ENCODE results near the gene FHL2.
A peak's percentile ranks its signal among the peaks of the same experiment; 100 is the strongest.

FHL2 gene

DNA sequence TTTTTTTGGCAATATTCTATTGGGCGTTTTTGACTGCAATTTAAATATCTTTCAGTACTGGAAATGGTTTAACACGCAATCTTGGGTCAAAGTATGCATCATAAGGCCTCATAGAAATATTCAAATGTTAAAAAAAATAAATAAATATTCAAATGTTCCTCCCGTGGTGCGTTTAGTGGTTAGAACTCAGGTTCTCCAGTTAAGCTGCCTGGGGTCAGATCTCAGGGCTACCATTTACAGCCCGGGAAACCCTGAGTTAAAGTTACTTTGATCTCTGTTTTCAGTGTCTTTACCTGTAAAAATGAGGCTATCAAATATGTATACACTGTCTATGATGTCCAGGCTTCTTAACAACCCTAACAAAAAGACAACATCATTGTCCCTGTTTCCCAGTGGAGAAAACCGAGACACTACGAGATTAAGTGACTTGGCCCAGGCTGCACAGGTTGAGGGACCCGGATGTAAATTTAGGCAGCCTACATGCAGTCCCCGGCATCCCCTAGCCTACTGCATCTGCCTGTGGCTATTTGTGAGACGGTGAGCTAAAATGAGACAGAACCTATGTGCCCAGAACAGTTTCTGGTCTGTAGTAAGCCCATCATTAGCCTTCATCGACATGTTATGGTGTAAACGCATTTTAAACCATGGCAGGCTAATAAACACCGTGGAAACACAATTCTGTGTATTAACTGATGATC, 1.7 kb downstream of the FHL2 start:
- no peak for DNase-seq (ENCODE audit: low read depth)

DNA sequence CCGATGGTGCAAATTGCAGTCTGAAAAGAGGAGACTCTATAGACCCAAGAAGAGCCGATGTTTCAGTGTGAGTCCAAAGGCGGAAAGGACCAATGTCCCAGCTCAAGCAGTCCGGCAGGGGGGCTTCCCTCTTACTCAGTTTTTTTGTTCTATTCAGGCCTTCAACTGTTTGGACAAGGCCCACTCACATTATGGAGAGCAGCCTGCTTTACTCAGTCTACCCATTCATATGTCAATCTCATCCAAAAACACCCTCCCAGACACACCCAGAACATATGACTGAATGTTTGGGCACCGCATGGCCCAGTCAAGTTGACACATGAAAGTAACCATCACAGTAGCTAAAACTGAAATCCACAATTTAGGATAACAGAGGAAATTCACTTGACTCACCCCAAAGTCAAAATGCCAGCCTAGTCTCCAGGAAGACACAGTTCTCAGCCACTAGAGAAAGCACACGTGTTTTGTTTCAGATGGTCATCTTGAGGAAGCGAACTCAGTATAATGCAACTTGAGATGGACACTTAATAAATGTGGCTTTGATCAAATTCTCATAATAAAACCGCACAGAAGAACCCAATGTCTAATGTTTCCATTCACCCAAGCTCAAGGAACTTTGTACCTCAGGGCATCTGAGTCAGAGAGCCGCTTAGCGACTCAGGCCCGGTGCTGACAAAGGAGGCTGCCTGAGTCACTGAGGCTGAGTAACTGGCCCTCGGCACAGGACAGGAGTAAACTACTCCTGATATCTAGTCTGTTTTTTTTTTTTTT, 2.4 kb downstream of the FHL2 start:
- DNase-seq (ENCODE audit: low read depth): peak; percentile 96

DNA sequence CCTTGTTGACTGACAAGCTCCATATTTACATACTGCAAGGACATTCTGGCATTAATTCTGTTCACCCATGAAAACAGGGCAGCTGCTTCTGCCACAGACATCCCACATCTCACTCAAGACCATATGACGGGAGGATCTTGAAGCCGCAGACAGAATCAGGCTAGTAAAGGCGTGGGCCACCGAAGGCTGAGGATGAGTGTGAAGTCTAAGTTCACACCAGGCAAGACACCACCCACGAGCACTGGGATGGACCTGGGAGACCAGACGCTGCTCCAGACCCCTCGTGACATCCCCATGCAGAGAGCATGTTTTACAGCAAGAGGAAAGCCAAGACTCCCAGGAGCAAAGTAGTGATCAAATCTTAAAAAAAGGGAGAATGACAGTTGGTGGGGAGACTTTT, 3.2 kb downstream of the FHL2 start:
- DNase-seq (ENCODE audit: low read depth): no peak

DNA sequence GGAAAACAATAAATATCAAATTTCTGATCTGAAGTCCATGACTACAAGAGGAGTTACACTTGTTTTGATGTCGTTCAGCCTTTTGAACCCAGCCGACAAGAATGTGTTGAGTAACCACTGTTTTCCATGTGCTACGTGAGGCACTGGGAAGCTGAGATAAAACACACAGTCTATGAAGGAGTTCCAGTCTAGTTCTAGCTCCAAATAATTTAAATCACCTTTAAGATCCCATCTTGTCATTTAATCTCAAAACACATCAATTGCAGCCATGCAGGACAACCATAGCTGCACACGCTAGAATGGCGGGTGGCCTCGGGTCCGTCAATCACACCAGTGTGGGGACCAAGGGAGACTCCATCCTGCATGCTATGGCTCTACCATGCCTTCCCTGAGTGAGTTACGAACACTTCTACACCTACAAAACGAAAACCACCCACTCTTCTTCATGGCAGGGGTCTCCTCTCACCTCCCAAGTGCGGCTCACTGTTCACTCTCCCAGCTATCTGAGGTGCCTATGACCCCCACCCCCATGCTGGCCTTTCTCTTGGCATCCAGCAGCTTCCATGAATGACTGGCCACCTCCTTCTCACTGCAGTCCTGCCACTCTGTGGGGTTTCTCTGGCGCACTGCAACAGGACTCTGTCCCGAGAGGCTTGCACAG, 3.8 kb downstream of the FHL2 start:
- no peak for DNase-seq (ENCODE audit: low read depth)

DNA sequence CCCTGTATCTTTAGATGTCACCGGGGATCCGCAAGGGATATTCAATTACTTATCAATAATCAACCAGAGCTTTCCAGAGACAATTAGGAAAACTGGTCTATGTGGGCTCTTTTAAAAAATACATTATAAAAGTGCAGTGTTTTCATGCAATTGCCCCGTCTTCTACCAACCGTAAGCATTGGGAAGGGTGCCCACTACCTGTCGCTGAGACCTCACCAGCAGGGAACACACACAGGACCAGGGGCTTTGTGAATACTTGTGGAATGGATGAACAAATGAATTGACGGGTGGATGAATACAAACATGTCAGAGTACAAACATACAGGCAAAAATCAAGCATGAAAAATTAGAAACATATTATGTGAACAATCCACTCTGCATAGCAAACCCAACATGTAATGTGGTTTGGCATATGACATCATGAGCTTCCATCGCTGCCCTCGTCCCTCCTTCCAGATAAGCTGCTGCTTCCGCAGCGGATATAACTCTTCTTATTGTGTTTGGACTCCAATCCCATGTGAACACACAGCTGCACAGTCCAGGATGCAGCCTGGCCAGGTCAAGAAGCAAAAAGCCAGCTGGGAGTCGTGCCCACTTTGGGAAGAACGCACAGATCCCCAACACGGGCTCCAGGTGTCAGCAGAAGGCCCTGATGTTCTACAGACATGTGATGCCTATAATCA, 5.3 kb downstream of the FHL2 start:
- no peak for DNase-seq (ENCODE audit: low read depth)

DNA sequence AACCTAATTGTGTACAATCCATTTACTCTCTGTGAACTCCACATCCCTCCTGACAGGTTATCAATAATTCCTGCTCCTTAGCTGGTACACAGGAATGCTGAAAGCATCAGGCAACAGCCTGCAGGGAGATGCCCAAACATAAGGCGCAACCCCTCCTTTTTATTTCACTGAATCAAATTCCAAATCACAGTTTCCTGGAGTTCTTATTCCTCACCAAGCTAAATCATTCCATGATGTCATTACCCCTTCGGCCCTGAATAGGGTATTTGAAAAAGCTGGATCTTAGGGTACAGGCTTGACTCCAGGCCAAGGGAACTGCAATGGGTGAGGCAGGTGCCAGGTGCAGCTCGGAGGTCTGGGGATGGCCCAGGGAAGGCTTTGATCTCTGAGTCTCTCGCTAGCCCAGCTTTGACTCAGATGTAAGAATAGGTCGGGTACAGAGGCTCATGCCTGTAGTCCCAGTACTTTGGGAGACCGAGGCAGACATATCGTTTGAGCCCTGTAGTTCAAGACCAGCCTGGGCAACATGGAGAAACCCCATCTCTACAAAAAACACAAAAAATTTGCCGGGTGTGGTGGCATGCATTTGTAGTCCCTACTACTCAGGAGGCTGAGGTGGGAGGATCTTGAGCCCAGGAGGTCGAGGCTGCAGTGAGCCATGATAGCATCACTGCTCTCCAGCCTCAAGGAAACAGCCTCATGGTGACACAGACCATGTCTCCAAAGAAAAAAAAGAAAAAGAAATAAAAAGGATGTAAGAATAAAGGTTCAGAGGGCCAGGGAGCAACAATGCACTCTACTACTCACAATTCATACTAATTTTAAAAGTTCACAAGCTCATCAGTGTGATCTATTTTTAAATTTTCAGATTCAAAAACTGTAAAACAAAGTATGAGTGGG, 6.8 kb downstream of the FHL2 start:
- DNase-seq (ENCODE audit: low read depth): no peak

DNA sequence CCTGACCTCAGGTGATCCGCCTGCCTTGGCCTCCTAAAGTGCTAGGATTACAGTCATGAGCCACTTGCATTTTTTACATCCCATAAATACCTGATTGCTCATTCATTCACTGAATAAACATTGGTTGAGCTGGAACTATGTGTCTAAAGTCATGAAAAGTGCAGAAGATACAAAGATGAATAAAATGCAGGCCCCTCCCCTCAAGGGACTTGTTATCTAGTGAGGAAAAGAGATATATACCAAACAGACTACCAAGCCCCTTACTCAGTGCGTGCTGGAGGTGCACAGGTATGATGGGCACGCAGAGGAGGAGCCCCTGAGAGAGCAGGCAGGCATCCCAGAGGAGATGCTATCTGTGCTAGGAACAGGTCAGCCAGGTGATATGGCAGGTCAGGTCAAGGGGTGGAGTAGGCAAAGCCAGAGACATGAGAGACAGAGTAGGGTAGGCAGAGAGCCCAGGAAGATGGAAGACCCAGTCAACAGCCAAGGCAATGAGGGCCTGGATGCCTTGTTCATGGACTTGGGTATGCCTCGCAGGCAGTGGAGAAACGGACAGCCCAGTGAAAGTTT, 7.7 kb downstream of the FHL2 start:
- DNase-seq (ENCODE audit: low read depth): peak; percentile 47

DNA sequence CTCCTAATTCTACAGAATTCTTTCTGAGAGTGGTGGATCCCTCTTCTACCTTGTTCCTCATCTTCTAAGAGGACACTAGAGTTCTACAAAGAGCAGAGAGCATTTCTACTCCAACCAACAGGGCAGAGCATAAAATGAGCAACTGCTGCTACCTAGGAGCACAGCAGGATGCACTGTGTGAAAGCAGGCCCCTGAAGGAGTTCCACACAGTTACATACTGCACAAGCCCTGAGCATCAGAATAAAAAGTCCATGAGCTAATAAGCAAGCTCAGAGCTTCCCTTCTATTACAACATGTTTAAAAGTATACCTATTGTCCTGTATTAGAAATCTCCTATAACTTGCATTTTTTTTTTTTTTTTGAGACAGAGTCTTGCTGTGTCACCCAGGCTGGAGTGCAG, 8.4 kb downstream of the FHL2 start:
- DNase-seq (ENCODE audit: low read depth): no peak

DNA sequence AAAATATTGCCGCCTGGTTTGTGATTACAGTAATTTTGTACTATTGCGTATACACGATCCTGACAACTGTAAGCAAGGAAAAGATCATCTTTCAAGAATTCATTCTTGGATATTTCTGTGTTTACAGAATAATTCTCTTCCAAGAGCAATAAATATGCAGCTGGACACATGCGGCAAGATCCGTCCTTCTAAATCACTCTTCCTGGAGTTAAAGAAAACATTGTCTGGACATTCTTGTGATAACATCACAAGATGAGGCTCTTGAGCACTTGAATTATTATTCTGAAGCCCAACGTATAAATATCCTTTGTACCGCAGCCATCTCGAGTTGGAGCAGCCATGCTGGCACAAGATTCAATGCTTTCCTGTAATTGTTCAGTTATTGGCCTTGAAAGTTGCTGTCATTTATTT, 9.9 kb downstream of the FHL2 start:
- DNase-seq (ENCODE audit: low read depth): no peak

DNA sequence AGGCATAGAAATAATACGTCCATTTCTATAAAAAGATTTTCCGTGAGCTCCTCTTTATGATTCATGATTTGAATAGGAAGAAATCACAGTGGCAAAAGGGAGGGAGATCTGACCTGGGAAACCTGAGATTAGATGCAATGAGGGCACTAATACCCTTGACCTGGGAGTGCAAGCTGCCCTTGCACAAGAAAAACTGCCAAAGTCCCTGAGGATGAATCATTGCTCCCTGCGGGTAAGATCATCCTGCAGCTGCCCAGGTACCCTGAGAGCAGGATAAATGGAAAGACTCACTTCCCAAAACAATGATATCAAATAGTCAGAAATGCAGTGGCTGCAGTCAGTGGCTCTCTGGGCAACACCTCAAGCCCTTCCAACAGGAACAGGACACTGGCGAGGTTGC, 11.6 kb downstream of the FHL2 start:
- no peak for DNase-seq (ENCODE audit: low read depth)

DNA sequence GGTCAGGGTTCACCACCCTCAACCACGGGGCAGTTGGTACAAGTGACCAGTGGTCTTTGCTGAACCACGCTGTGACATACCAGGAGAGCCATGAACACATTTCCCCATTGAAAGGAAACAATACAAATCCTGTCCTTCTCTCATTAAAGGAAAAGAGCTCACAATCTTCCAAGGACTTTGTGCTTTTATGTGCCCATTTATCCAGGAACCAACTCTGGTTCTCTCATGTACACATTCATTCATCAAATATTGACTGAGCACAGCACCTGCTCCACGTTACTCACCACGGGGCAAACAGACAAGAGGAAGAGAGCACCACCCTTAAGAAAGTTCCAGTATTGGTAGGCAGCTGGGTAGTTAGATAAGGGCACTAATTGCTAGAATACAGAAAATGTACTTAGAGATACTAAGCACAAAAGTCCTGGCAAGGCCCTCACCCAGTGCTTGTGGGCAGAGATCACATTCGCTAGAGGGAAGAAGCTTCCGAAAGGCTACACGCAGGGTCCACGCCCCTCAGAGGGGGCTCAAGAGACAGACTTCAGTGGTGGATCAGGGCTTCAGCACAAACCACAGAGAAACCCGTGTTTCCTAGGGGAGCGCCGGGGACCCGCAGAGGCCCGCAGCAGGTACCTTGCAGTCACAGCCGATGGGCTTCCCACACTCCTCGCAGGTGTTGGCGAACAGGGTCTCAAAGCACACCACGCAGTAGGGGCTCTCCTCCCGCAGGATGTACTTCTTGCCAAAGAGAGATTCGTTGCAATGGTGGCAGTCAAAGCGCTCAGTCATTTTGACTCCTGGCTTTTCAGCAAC, 12.9 kb downstream of the FHL2 start:
- DNase-seq (ENCODE audit: low read depth): no peak

DNA sequence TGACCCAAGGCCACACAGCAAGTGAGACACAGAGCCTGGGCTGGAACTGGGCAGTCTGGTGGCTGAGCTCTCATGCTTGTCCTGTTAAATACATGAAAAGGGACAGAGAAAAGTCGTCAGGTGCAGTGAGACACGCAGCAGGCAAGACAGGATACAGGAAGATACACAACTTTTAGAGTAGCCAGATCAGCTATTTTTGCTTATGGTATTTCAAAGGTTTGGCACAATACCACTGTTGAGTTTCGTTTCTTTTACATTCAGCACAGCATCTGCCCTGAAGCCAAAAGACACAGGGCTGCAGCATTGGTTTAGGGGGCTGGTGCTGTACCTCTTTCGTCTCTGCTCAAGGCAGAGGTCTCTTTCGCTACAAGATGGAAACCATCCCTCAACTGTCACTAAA, 14.0 kb downstream of the FHL2 start:
- DNase-seq (ENCODE audit: low read depth): no peak

DNA sequence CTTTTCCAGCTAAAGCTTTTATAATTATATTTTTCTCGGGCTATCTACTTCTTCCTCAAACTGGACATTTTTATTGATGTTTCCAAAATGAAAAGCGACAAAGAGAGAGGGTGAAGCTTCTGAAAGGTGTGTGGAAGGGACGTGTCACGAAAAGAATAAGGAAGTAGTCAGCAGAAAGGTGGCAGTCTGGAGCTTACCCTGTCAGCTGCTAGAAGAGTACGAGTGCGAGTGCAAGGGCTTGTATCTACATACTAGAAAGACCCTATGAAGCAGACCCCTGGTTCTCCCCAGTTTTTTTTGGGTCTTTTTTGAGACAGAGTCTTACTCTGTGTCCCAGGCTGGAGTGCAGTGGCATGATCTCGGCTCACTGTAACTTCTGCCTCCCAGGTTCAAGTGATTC, 14.6 kb downstream of the FHL2 start:
- no peak for DNase-seq (ENCODE audit: low read depth)

DNA sequence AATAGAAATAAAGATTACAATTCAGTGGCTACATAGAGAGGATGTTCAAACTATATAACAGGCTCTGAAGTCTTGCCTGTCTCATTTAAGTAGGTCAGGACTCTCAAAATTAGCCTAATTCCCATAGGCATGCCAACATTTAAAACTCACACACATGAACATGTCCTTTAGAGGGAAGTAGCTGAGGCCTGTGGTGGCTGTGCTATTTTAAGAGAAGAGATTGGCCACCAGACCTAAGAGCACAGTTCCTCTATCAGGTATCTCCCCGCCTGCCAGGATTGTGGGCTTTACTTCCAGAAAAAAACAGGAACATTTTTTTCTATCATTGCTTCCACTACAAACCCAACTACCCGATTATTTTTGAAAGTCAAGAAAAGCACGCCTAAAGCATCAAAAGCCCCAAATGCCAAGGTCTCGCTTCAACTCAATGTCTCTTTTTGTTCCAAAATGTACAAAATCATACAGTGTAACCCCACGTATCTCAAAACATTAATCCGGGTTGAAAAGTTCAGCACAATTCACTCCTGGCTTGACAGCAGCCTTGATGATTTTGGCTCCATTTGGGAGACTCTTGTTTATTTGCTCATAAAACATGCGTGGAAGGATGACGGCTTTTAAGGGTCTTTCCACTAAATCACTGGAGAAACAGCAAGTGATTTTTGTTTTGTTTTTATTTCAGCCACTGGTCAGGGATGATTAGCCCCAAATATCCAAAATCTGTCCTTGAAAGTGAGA, 15.3 kb downstream of the FHL2 start:
- DNase-seq (ENCODE audit: low read depth): no peak

DNA sequence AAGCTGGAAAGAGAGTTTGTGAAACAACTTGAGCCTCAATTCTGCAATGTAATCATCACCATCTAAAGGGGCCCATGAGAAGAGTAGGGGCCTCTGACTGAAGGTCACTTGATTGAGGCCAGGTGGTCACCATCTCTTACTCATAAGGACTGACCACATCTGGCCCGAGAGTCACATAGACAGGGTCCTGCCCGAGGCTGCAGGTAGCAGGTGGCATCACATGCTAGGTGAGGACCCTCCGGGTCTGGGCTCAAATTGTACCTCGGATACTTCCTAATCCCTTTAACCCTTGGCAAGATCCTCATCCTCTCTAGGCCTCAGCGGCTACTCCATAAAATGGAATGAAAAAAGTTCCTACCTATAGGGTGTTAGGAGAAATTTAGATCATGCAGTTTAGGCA, 16.7 kb downstream of the FHL2 start:
- no peak for DNase-seq (ENCODE audit: low read depth)

DNA sequence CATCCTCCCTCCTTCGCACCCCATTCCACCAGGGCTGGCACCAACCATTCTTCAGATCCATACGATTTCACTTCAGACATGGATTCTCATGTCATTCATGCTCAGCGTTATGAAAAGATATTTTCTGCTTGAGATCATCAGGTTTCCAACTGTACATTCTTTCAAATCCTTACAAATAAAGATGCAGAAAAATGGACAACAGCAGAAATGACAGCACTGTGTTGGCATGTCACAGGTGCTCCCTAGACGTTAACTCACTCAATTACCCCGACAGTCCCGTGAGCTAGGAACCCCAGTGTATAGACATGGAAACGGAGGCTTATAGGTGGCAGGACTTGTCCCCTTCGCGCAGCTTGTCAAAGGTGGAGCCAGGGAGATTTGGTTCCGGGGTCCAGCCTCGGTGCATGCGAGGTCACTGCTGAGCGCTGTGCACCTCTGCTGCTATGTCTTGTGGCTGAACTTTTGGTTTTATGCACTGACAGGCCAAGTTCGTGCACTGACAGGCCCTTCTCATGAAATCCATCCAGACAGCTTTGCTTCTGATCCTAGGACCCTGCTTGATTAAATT, 17.7 kb downstream of the FHL2 start:
- no peak for DNase-seq (ENCODE audit: low read depth)

DNA sequence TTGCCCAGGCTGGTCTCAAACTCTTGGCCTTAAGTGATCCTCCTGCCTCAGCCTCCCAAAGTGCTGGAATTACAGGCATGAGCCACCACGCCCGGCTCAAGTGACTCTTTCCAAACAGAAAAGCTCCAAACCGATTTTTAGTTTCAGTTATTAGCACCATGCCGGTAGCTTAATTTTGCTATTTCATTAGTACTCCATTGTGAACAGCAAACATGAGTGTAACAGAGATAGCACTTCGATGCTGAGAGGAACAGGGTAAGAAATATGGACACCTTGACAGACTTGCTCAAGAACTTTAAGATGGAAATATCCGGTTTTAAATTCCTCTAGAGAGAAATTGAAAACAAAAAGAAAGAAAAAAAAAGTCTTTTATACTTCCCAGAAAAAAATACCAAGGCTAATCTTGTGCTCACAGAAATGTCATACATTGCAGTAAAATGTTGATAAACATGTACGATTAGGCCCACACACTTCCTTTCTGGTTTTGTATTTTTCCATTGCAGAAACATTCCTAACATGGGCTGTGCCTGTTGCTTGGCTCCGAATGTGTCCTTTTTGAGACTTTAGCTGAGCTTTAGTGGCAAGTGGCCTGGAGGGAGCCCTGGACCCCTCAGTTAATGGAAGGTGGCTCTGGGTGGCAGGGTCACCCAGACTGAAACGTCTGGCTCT, 18.3 kb downstream of the FHL2 start:
- DNase-seq (ENCODE audit: low read depth): no peak

DNA sequence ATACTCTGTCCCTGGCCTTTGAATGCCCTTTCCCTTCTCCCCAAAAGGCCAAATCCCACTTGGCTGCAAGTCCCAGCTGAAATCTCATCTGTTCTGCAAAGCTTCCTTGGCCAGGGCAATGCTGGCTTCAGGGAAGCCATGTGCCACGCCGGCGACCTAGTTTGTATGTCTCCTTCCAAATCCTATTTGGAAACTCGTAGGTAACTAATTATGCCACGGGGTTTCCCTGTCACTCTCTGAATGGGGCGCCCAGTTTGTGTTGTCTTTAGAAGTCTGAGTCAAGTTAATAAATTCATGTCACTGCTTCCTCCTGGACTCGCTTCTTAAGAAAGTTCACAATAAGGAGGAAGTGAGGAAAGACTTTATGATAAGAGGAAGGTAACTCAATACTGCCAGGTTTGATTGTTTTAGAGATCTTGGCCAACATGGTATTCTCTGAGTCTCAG, 19.1 kb downstream of the FHL2 start:
- no peak for DNase-seq (ENCODE audit: low read depth)

DNA sequence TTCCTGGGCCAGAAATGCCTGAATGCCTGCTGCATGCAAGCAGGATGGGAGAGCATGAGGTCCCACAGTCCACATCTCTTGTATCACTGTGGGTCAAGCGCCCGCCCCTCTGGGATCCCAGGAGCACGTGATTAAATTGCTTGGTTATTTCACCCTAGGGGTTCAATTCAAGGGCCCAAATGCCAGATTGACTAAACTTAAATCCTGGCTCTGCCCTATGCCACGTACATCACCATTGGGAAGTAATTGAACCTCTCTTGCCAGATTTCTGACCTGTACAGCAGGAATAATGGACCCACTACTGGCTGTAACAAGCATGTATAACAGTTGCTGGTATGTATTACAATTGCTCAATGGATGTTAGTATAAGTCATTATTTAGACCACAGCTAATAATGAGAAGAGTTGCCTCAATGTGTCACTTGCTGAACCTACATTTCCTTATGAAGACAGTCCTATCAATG, 19.9 kb downstream of the FHL2 start:
- no peak for DNase-seq (ENCODE audit: low read depth)

All from HS-5 (cell line).